Amniotic epithelial cell (primary cell): ENCODE data around the gene CROT.
"Not testable (repeated sequence)": the region's sequence is repeated elsewhere in the genome, so short reads cannot be mapped to it uniquely, and the experiment has no call there.

Source experiments
- DNase-seq: peaks from one replicate; pipeline ENCODE4 v3.0.0-alpha.2; 2010; ENCODE audit warnings: low read depth

Gene CROT

GRCh38 chr7:87345166-87345927 is at the start of gene CROT:
TSS of gene CROT (plus strand) at chr7:87345664. CDS start at chr7:87349069, 3,405 bp downstream.
- DNase-seq: peak; percentile 90

- no peak for DNase-seq
These were observed 44.7 kb upstream of the CROT start for GRCh38 chr7:87300756-87301155.

GRCh38 chr7:87310790-87311419 is 34.6 kb upstream of the CROT start:
- DNase-seq: no peak

- DNase-seq: peak; percentile 58
These were observed 33.1 kb upstream of the CROT start for GRCh38 chr7:87312215-87312865.

- DNase-seq: no peak
These were observed 29.3 kb upstream of the CROT start for GRCh38 chr7:87316097-87316700.

GRCh38 chr7:87316846-87317552 is 28.5 kb upstream of the CROT start:
- DNase-seq: peak; percentile 93

GRCh38 chr7:87317691-87318245 is 27.7 kb upstream of the CROT start:
- no peak for DNase-seq

- no peak for DNase-seq
These were observed 26.7 kb upstream of the CROT start for GRCh38 chr7:87318741-87319140.

- DNase-seq: not testable (repeated sequence)
These were observed 26.3 kb upstream of the CROT start for GRCh38 chr7:87319154-87319581.

GRCh38 chr7:87322912-87323311 is 22.6 kb upstream of the CROT start:
- no peak for DNase-seq

GRCh38 chr7:87325576-87326370 is 19.7 kb upstream of the CROT start:
- no peak for DNase-seq

- DNase-seq: peak; percentile 69
These were observed 17.2 kb upstream of the CROT start for GRCh38 chr7:87328281-87328680.

- DNase-seq: no peak
These were observed 15.1 kb upstream of the CROT start for GRCh38 chr7:87330316-87330715.

GRCh38 chr7:87330942-87331341 is 14.5 kb upstream of the CROT start:
- DNase-seq: no peak

GRCh38 chr7:87331687-87332252 is 13.7 kb upstream of the CROT start:
- DNase-seq: no peak

- DNase-seq: no peak
These were observed 13.1 kb upstream of the CROT start for GRCh38 chr7:87332321-87332720.

- peak; percentile 54 for DNase-seq
These were observed 9.3 kb upstream of the CROT start for GRCh38 chr7:87336136-87336535.

- no peak for DNase-seq
These were observed 8.1 kb upstream of the CROT start for GRCh38 chr7:87337331-87337730.

GRCh38 chr7:87339373-87339897 is 6.0 kb upstream of the CROT start:
- no peak for DNase-seq

- no peak for DNase-seq
These were observed 4.0 kb upstream of the CROT start for GRCh38 chr7:87341441-87341840.
